Endodermal cell (in vitro differentiated cells): ENCODE data around the gene NAV1. TPM values are rescaled to one million over a fixed set of nuclear protein-coding genes. Genes with fewer than 3 reads are reported as not detected.

Source experiments
- DNase-seq: peaks from one replicate; pipeline ENCODE4 v3.0.0-alpha.2; 2017
- H3K27ac ChIP-seq: 2 replicates; pipeline ENCODE4 v1.5.1; 2013; ENCODE audit warnings: mild to moderate bottlenecking, low read depth, low read length, moderate library complexity
- H3K27me3 ChIP-seq: 2 replicates; pipeline ENCODE4 v1.6.1; 2013; ENCODE audit warnings: mild to moderate bottlenecking, low read length, moderate library complexity; ENCODE audit not compliant: insufficient read depth, control insufficient read depth, poor library complexity, severe bottlenecking
- H3K36me3 ChIP-seq: 2 replicates; pipeline ENCODE4 v1.7.0; 2013; ENCODE audit warnings: mild to moderate bottlenecking, low read length, moderate library complexity; ENCODE audit not compliant: control insufficient read depth, insufficient read depth
- H3K4me1 ChIP-seq: one replicate; pipeline ENCODE4 v1.7.0; 2013; ENCODE audit warnings: low read length; ENCODE audit not compliant: control insufficient read depth, insufficient read depth
- H3K4me3 ChIP-seq: 2 replicates; pipeline ENCODE4 v1.5.1; 2013; ENCODE audit warnings: mild to moderate bottlenecking, low read length, moderate library complexity
- H3K9ac ChIP-seq: 2 replicates; pipeline ENCODE4 v1.6.1; 2013; ENCODE audit warnings: mild to moderate bottlenecking, low read length, moderate library complexity; ENCODE audit not compliant: poor library complexity, severe bottlenecking; ENCODE audit errors: extremely low read depth
- H3K9me3 ChIP-seq: 2 replicates; pipeline ENCODE4 v1.6.1; 2013; ENCODE audit warnings: mild to moderate bottlenecking, low read length, moderate library complexity; ENCODE audit not compliant: control insufficient read depth
- H3K27ac Mint-ChIP-seq: 2 replicates; pipeline ENCODE4 v1.8.0; 2020; ENCODE audit warnings: mixed read lengths
- H3K27me3 Mint-ChIP-seq: 2 replicates; pipeline ENCODE4 v1.8.0; 2021; ENCODE audit warnings: mild to moderate bottlenecking, mixed read lengths; ENCODE audit not compliant: insufficient read depth
- H3K36me3 Mint-ChIP-seq: 2 replicates; pipeline ENCODE4 v1.8.0; 2020; ENCODE audit warnings: low read depth, mixed read lengths
- H3K4me1 Mint-ChIP-seq: 2 replicates; pipeline ENCODE4 v1.8.0; 2020; ENCODE audit warnings: mixed read lengths
- H3K4me3 Mint-ChIP-seq: 2 replicates; pipeline ENCODE4 v1.8.0; 2020; ENCODE audit warnings: mild to moderate bottlenecking, moderate library complexity, mixed read lengths
- H3K9me3 Mint-ChIP-seq: 2 replicates; pipeline ENCODE4 v1.8.0; 2020; ENCODE audit warnings: mild to moderate bottlenecking, mixed read lengths
- CTCF ChIP-seq: fragments of 200-600 bp; sonication (generic); conservative IDR thresholded peaks from 2 replicates; pipeline ENCODE4 v1.5.0; 2021; ENCODE audit warnings: antibody characterized with exemption, mild to moderate bottlenecking
- WGBS, 2 experiments: methylation state at CpG; one replicate each; pipeline versions ENCODE4 v1.1.5 to v1.1.7; 2013; ENCODE audit warnings: missing lambda C conversion rate in 2 of 2, mixed read lengths in 1 of 2; ENCODE audit not compliant: insufficient coverage in 1 of 2, insufficient read length in 1 of 2; 5-methylcytosine and 5-hydroxymethylcytosine counted together
- total RNA-seq, 2 donors: library from RNA; stranded (reverse); fragmentation: NEBNext Ultra II Directional in 1 of 2; extraction: Animal tissue kit (Norgen Biotek cat#: 25700) in 1 of 2; gene quantifications; 2 replicates in 1 of 2; 3 replicates in 1 of 2; pipeline ENCODE4 v1.2.1, GENCODE V29; 2021

Gene NAV1
- total RNA-seq, 2 donors from 2014 or later: 42.2 to 62.5 TPM

- Mint-ChIP-seq H3K4me1 (peaks cover 5% of the 10 kb centered on the region), H3K9me3 (no peaks in the 10 kb centered on the region), H3K4me3 (no peak overlapping the region), H3K36me3 (no peaks in the 10 kb centered on the region), H3K27ac (no peak overlapping the region), H3K27me3 (peaks cover 2% of the 10 kb centered on the region)
- DNase-seq: no peak
- H3K9me3 ChIP-seq: no peaks in the 10 kb centered on the region
- H3K9ac ChIP-seq: no peak overlapping the region
- 83 to 91% methylated on average over 10 of the region's 10 CpGs for WGBS, 2 experiments
- no peak overlapping the region for H3K4me3 ChIP-seq
- TF ChIP-seq CTCF: no peak
- no peaks in the 10 kb centered on the region for H3K36me3 ChIP-seq
- no peaks in the 10 kb centered on the region for H3K4me1 ChIP-seq
- H3K27me3 ChIP-seq: no peaks in the 10 kb centered on the region
- no peak overlapping the region for H3K27ac ChIP-seq
These were observed 15.3 kb downstream of the NAV1 start for GRCh38 chr1:201554190-201554600.

- peaks cover 2% of the 10 kb centered on the region for H3K27me3 Mint-ChIP-seq
- no peaks in the 10 kb centered on the region for H3K9me3 Mint-ChIP-seq
- no peak for DNase-seq
- no peaks in the 10 kb centered on the region for H3K9me3 ChIP-seq
- H3K36me3 ChIP-seq: no peaks in the 10 kb centered on the region
- no peak overlapping the region for H3K4me3 Mint-ChIP-seq
- no peak overlapping the region for H3K27ac Mint-ChIP-seq
- peaks cover 5% of the 10 kb centered on the region for H3K4me1 Mint-ChIP-seq
- no peak overlapping the region for H3K27ac ChIP-seq
- 95 to 96% methylated on average over 5 to 7 of the region's 7 CpGs for WGBS, 2 experiments
- TF ChIP-seq CTCF: no peak
- H3K27me3 ChIP-seq: no peaks in the 10 kb centered on the region
- no peaks in the 10 kb centered on the region for H3K4me1 ChIP-seq
- H3K9ac ChIP-seq: no peak overlapping the region
- H3K36me3 Mint-ChIP-seq: no peaks in the 10 kb centered on the region
- H3K4me3 ChIP-seq: no peak overlapping the region
These were observed 16.1 kb downstream of the NAV1 start for GRCh38 chr1:201554789-201555592.

GRCh38 chr1:201555593-201555945, 16.6 kb downstream of the NAV1 start:
- DNase-seq: peak; percentile 35
- TF ChIP-seq CTCF: no peak
- H3K4me3 ChIP-seq: no peak overlapping the region
- H3K27ac ChIP-seq: no peak overlapping the region
- no peaks in the 10 kb centered on the region for H3K36me3 ChIP-seq
- H3K9ac ChIP-seq: no peak overlapping the region
- H3K9me3 ChIP-seq: no peaks in the 10 kb centered on the region
- Mint-ChIP-seq H3K9me3 (no peaks in the 10 kb centered on the region), H3K27ac (no peak overlapping the region), H3K36me3 (no peaks in the 10 kb centered on the region), H3K27me3 (peaks cover 2% of the 10 kb centered on the region), H3K4me1 (peaks cover 5% of the 10 kb centered on the region), H3K4me3 (no peak overlapping the region)
- WGBS, 2 experiments: 90 to 94% methylated on average over 4 to 9 of the region's 9 CpGs
- H3K4me1 ChIP-seq: no peaks in the 10 kb centered on the region
- H3K27me3 ChIP-seq: no peaks in the 10 kb centered on the region
